ENCODE data around the gene PRSS50. TPM values are rescaled to one million over a fixed set of nuclear protein-coding genes. Genes with fewer than 3 reads are reported as not detected.

The PRSS50 gene
- total RNA-seq, 3 donors from 2014 or later: 0.16 TPM; not detected in 2

GRCh38 chr3:46703013-46703520 is 14.6 kb downstream of the PRSS50 start:
- intact Hi-C loops (cut with DNase I, micrococcal nuclease): loop anchor here (10.0 kb wide), 3 partner anchors 142 to 292 kb away; no protein-coding TSS in a partner anchor
- Histone ChIP-seq H3K36me3 (ENCODE audit: low read depth) (no peaks in the 10 kb centered on the region), H3K4me3 (no peak overlapping the region), H3K4me1 (ENCODE audit: low read depth) (no peaks in the 10 kb centered on the region), H3K9me3 (no peaks in the 10 kb centered on the region)
- no peak for DNase-seq
- ATAC-seq: no peak
- TF ChIP-seq, protein P1, sequence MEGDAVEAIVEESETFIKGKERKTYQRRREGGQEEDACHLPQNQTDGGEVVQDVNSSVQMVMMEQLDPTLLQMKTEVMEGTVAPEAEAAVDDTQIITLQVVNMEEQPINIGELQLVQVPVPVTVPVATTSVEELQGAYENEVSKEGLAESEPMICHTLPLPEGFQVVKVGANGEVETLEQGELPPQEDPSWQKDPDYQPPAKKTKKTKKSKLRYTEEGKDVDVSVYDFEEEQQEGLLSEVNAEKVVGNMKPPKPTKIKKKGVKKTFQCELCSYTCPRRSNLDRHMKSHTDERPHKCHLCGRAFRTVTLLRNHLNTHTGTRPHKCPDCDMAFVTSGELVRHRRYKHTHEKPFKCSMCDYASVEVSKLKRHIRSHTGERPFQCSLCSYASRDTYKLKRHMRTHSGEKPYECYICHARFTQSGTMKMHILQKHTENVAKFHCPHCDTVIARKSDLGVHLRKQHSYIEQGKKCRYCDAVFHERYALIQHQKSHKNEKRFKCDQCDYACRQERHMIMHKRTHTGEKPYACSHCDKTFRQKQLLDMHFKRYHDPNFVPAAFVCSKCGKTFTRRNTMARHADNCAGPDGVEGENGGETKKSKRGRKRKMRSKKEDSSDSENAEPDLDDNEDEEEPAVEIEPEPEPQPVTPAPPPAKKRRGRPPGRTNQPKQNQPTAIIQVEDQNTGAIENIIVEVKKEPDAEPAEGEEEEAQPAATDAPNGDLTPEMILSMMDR (IDR thresholded peaks at IDR 0.05): no peak

- peak in 1 of 3 donors; percentile 33 for DNase-seq
- H3K36me3 ChIP-seq (ENCODE audit: low read depth): no peaks in the 10 kb centered on the region
- H3K4me3 ChIP-seq: no peak overlapping the region
- no peaks in the 10 kb centered on the region for H3K9me3 ChIP-seq
- intact Hi-C loops (cut with DNase I, micrococcal nuclease): loop anchor here (10.0 kb wide), 3 partner anchors 142 to 292 kb away; no protein-coding TSS in a partner anchor
- TF ChIP-seq, protein P1 (IDR thresholded peaks at IDR 0.05): no peak
- H3K4me1 ChIP-seq (ENCODE audit: low read depth): no peaks in the 10 kb centered on the region
- no peak for ATAC-seq
Measured at GRCh38 chr3:46702246-46703012, 15.2 kb downstream of the PRSS50 start.

GRCh38 chr3:46701181-46701939 is 16.3 kb downstream of the PRSS50 start, which contains the start of gene TMIE:
TMIE (plus strand) TSS chr3:46701392; CDS start chr3:46701488, 96 bp downstream.
- Histone ChIP-seq H3K4me1 (ENCODE audit: low read depth) (no peaks in the 10 kb centered on the region), H3K9me3 (no peaks in the 10 kb centered on the region), H3K36me3 (ENCODE audit: low read depth) (no peaks in the 10 kb centered on the region), H3K4me3 (no peak within 1 kb of the TSS)
- peak in 1 of 3 donors; percentile 38 for DNase-seq
- TF ChIP-seq, protein P1 (IDR thresholded peaks at IDR 0.05): no peak
- intact Hi-C loops (cut with DNase I, micrococcal nuclease): loop anchor here (10.0 kb wide), 3 partner anchors 143 to 293 kb away; no protein-coding TSS in a partner anchor
- ATAC-seq: no peak

DNA sequence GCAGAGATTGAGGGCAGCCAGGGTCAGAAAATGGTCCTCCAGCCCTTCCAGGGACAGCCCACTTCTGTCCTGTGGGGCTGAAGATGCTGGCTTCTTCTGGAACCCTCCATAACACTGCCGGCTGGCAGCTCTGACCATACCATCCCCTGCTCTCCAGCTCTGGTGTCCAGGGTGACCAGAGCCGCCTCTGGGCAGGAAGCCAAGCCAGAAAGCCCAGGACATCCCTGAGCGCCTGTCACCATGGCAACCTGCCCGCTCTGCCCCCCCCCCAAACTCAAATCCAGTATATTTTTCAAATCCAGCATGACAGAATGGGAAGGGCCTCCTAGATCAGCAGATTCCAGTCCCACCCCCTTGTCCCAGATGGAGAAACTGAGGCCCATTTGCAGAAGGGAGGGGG is 16.9 kb downstream of the PRSS50 start:
- no peak overlapping the region for H3K4me3 ChIP-seq
- no peak for ATAC-seq
- peak in 1 of 3 donors; percentile 44 for DNase-seq
- H3K9me3 ChIP-seq: no peaks in the 10 kb centered on the region
- H3K4me1 ChIP-seq (ENCODE audit: low read depth): no peaks in the 10 kb centered on the region
- TF ChIP-seq, protein P1 (IDR thresholded peaks at IDR 0.05): no peak
- intact Hi-C loops (cut with DNase I, micrococcal nuclease): loop anchor here (10.0 kb wide), 3 partner anchors 144 to 294 kb away; no protein-coding TSS in a partner anchor
- H3K36me3 ChIP-seq (ENCODE audit: low read depth): no peaks in the 10 kb centered on the region

GRCh38 chr3:46699676-46700523 is 17.8 kb downstream of the PRSS50 start:
- TF ChIP-seq, protein P1 (IDR thresholded peaks at IDR 0.05): no peak
- H3K4me3 ChIP-seq: no peak overlapping the region
- DNase-seq: peak in 2 of 3 donors; percentile 27 to 58
- H3K4me1 ChIP-seq (ENCODE audit: low read depth): peaks cover 5% of the 10 kb centered on the region
- no peaks in the 10 kb centered on the region for H3K36me3 ChIP-seq (ENCODE audit: low read depth)
- H3K9me3 ChIP-seq: no peaks in the 10 kb centered on the region
- peak; percentile 13 for ATAC-seq
- intact Hi-C loops (cut with DNase I, micrococcal nuclease): loop anchor here (10.0 kb wide), 3 partner anchors 145 to 295 kb away; no protein-coding TSS in a partner anchor

Measured in mucosa of descending colon (tissue), 3 donors.